Activated T-cell treated with anti-CD3 and anti-CD28 coated beads, Interleukin-2, amount 50 U/mL, for 4 hours (primary cell): ENCODE measurements around the gene VTI1A. TPM values are rescaled to one million over a fixed set of nuclear protein-coding genes. Genes with fewer than 3 reads are reported as not detected.
A peak's percentile ranks its signal among the peaks of the same experiment; 100 is the strongest.
"Not testable (repeated sequence)": the region's sequence is repeated elsewhere in the genome, so short reads cannot be mapped to it uniquely, and the experiment has no call there.

Source experiments
- ATAC-seq, 2 donors: fragments of 200-7000 bp; cut with Tn5 transposase; one replicate each; pipeline ENCODE4 v1.10.0; 2021
- DNase-seq: peaks from one replicate; pipeline ENCODE4 v3.0.0-alpha.2; 2020
- H3K27me3 Mint-ChIP-seq: one replicate; pipeline ENCODE4 v1.8.0; 2021; ENCODE audit warnings: low read depth, mixed read lengths
- H3K36me3 Mint-ChIP-seq: one replicate; pipeline ENCODE4 v1.8.0; 2022; ENCODE audit warnings: mixed read lengths; ENCODE audit not compliant: insufficient read depth
- H3K4me1 Mint-ChIP-seq: one replicate; pipeline ENCODE4 v1.8.0; 2021; ENCODE audit warnings: low read depth, mixed read lengths
- H3K4me3 Mint-ChIP-seq: one replicate; pipeline ENCODE4 v1.8.0; 2021; ENCODE audit warnings: mild to moderate bottlenecking, moderate library complexity, mixed read lengths
- H3K9me3 Mint-ChIP-seq: one replicate; pipeline ENCODE4 v1.8.0; 2021; ENCODE audit warnings: mixed read lengths
- total RNA-seq, 3 donors: library from RNA; stranded (reverse); gene quantifications; one replicate each; pipeline ENCODE4 v1.2.1, GENCODE V29; 2021

VTI1A gene
- total RNA-seq, 3 donors from 2014 or later = 39.2 to 43.8 (median 42.9) TPM

- DNase-seq (no peak), ATAC-seq (no peak)
- H3K36me3 Mint-ChIP-seq = peaks cover 20% of the 10 kb centered on the region
- H3K9me3 Mint-ChIP-seq = no peaks in the 10 kb centered on the region
- no peaks in the 10 kb centered on the region for H3K27me3 Mint-ChIP-seq
- no peak overlapping the region for H3K4me3 Mint-ChIP-seq
- H3K4me1 Mint-ChIP-seq = peaks cover 1% of the 10 kb centered on the region
Measured at GRCh38 chr10:112434988-112435619, 11.9 kb upstream of the VTI1A start.

GRCh38 chr10:112438356-112438755 lies 8.7 kb upstream of the VTI1A start:
- H3K27me3 Mint-ChIP-seq = no peaks in the 10 kb centered on the region
- H3K9me3 Mint-ChIP-seq = no peaks in the 10 kb centered on the region
- peaks cover 28% of the 10 kb centered on the region for H3K36me3 Mint-ChIP-seq
- no peak overlapping the region for H3K4me3 Mint-ChIP-seq
- no peak for DNase-seq
- H3K4me1 Mint-ChIP-seq = peaks cover 9% of the 10 kb centered on the region
- ATAC-seq = no peak

- H3K4me3 Mint-ChIP-seq = no peak overlapping the region
- no peaks in the 10 kb centered on the region for H3K27me3 Mint-ChIP-seq
- peaks cover 33% of the 10 kb centered on the region for H3K4me1 Mint-ChIP-seq
- H3K9me3 Mint-ChIP-seq = no peaks in the 10 kb centered on the region
- DNase-seq (no peak), ATAC-seq (no peak)
- peaks cover 39% of the 10 kb centered on the region for H3K36me3 Mint-ChIP-seq
Measured at GRCh38 chr10:112441520-112441919, 5.5 kb upstream of the VTI1A start.

- Mint-ChIP-seq H3K9me3 (no peaks in the 10 kb centered on the region), H3K27me3 (no peaks in the 10 kb centered on the region), H3K36me3 (peaks cover 39% of the 10 kb centered on the region), H3K4me3 (no peak overlapping the region), H3K4me1 (peaks cover 33% of the 10 kb centered on the region)
- DNase-seq (no peak), ATAC-seq (no peak)
Measured at GRCh38 chr10:112442063-112442462, 5.0 kb upstream of the VTI1A start.

- ATAC-seq (peak in 1 of 2 donors; percentile 7), DNase-seq (no peak)
- no peaks in the 10 kb centered on the region for H3K27me3 Mint-ChIP-seq
- H3K9me3 Mint-ChIP-seq = no peaks in the 10 kb centered on the region
- H3K4me1 Mint-ChIP-seq = peaks cover 50% of the 10 kb centered on the region
- peaks cover 32% of the 10 kb centered on the region for H3K36me3 Mint-ChIP-seq
- H3K4me3 Mint-ChIP-seq = peak overlapping the region; percentile 97
Measured at GRCh38 chr10:112446055-112446854, 760 bp upstream of the VTI1A start.

GRCh38 chr10:112447620-112447928 lies 559 bp downstream of the VTI1A start:
- Mint-ChIP-seq H3K4me3 (peak overlapping the region; percentile 97), H3K9me3 (no peaks in the 10 kb centered on the region), H3K36me3 (peaks cover 26% of the 10 kb centered on the region), H3K4me1 (peaks cover 45% of the 10 kb centered on the region), H3K27me3 (no peaks in the 10 kb centered on the region)
- DNase-seq (no peak), ATAC-seq (no peak)

- DNase-seq (no peak), ATAC-seq (no peak)
- Mint-ChIP-seq H3K4me1 (peaks cover 42% of the 10 kb centered on the region), H3K9me3 (no peaks in the 10 kb centered on the region), H3K36me3 (peaks cover 26% of the 10 kb centered on the region), H3K27me3 (no peaks in the 10 kb centered on the region), H3K4me3 (peak overlapping the region; percentile 97)
Measured at GRCh38 chr10:112448888-112449287, 1.9 kb downstream of the VTI1A start.

GRCh38 chr10:112454910-112455779 lies 8.1 kb downstream of the VTI1A start:
- Mint-ChIP-seq H3K27me3 (no peaks in the 10 kb centered on the region), H3K9me3 (no peaks in the 10 kb centered on the region), H3K4me1 (peaks cover 23% of the 10 kb centered on the region), H3K4me3 (no peak overlapping the region), H3K36me3 (peaks cover 8% of the 10 kb centered on the region)
- ATAC-seq (no peak), DNase-seq (no peak)

- no peaks in the 10 kb centered on the region for H3K27me3 Mint-ChIP-seq
- H3K4me1 Mint-ChIP-seq = peaks cover 23% of the 10 kb centered on the region
- ATAC-seq = no peak
- H3K4me3 Mint-ChIP-seq = no peak overlapping the region
- no peak for DNase-seq
- H3K9me3 Mint-ChIP-seq = no peaks in the 10 kb centered on the region
- H3K36me3 Mint-ChIP-seq = peaks cover 10% of the 10 kb centered on the region
Measured at GRCh38 chr10:112456533-112456932, 9.5 kb downstream of the VTI1A start.

- ATAC-seq = no peak
- Mint-ChIP-seq H3K9me3 (no peaks in the 10 kb centered on the region), H3K27me3 (no peaks in the 10 kb centered on the region), H3K4me1 (peaks cover 24% of the 10 kb centered on the region), H3K36me3 (peaks cover 22% of the 10 kb centered on the region), H3K4me3 (no peak overlapping the region)
- no peak for DNase-seq
Measured at GRCh38 chr10:112460366-112460765, 13.4 kb downstream of the VTI1A start.

- no peaks in the 10 kb centered on the region for H3K9me3 Mint-ChIP-seq
- H3K4me3 Mint-ChIP-seq = no peak overlapping the region
- DNase-seq = no peak
- peak; percentile 85 to 88 for ATAC-seq
- H3K36me3 Mint-ChIP-seq = peaks cover 27% of the 10 kb centered on the region
- no peaks in the 10 kb centered on the region for H3K27me3 Mint-ChIP-seq
- peaks cover 21% of the 10 kb centered on the region for H3K4me1 Mint-ChIP-seq
Measured at GRCh38 chr10:112461029-112461887, 14.2 kb downstream of the VTI1A start.

GRCh38 chr10:112464074-112464473 lies 17.1 kb downstream of the VTI1A start:
- peaks cover 15% of the 10 kb centered on the region for H3K4me1 Mint-ChIP-seq
- not testable (repeated sequence) for H3K9me3 Mint-ChIP-seq, H3K27me3 Mint-ChIP-seq, DNase-seq, ATAC-seq, H3K4me3 Mint-ChIP-seq
- H3K36me3 Mint-ChIP-seq = peaks cover 34% of the 10 kb centered on the region

GRCh38 chr10:112465299-112465883 lies 18.4 kb downstream of the VTI1A start:
- H3K27me3 Mint-ChIP-seq = no peaks in the 10 kb centered on the region
- peak; percentile 61 for ATAC-seq
- H3K36me3 Mint-ChIP-seq = peaks cover 42% of the 10 kb centered on the region
- no peak overlapping the region for H3K4me3 Mint-ChIP-seq
- no peak for DNase-seq
- H3K4me1 Mint-ChIP-seq = peaks cover 13% of the 10 kb centered on the region
- no peaks in the 10 kb centered on the region for H3K9me3 Mint-ChIP-seq
